NCI-H2107 (cell line): ENCODE results near the gene SOX8.

Source experiments
- DNase-seq: peaks from one replicate; lab custom pipeline; 2025; lab: John Stamatoyannopoulos, UW

The SOX8 gene

DNA sequence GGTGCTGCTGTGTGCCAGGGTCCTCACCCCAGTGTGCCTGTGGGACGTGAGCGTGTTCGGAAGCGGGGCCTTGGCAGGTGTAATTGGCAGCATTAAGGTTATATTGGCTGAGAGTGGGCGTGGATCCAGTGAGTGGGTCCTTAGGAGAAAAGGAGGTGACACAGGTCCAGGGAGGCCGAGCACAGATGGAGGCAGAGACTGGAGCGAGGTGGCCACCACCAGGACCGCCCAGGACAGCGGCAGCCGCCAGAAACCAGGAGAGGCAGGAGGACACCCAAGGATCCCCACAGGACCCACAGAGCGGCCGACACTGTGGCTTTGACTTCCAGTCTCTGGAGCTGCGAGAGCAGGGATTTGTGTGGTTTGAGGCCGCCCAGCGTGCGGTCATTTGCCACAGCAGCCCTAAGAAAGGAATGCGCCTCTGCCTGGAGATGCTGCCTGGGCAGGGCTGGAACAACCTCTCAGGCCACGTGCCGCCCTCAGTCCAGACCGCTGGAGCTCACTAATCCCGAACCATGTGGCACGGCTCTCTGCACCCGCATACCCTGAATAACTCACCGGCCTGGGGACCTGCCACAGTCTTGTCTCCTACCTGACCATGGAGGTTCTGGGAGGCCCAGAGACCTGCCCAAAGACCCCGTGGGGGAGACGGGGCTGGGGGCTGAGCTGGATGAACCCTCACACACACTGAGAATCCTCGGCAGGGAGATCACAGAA is 45.4 kb downstream of the SOX8 start:
- no peak for DNase-seq

DNA sequence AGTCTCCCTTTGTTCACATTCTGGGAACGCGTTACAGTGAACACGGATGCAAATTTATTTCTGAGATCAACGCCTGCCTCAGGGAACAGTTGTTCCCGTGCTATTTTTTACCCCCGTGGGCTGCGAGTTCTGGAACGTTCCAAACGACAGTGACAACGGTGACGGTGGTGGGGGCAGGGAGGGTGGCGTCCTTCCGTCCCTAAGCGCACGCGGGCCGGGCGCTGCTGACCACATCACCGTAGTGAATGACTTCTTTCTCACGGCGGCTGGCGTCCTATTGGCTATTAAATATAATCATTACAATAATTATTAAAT is 45.9 kb downstream of the SOX8 start:
- DNase-seq, result no peak

- no peak for DNase-seq
These were observed 46.5 kb downstream of the SOX8 start for GRCh38 chr16:1028056-1028455.

DNA sequence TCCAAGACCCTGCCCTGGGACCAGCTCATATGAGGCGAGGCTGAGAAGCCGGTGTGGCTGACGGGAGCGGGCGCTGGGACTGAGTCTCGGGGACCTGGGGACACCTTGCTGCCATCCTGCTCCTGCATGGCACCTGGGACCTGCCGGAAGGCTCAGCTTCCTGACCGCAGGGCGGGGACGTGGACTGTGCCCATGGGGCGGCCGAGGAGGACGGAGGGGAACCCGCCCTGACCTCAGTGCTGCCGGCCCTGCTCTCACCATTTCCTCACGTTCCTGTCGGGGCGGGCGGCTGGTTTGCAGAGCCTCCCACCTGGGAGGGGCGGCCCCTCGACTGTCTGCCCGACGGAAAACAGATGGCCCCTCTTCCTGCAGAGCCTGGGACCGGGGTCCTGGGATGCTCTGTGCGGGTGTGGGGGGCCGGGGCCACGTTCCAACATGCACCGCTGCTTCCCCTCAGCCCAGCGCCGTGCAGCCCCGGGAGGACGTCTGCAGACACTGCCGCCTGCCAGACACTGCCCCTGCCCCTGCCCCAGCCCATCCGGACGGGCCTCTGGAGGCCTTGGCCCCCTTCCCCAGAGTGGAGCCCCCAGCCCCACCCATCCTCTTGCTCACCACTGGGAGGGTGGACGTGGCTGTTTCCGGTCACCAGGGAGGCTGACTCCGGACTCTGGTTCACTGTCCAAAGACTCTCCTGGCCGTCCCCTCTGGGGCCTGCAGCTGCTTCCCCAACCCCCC is 47.1 kb downstream of the SOX8 start:
- DNase-seq, result no peak

DNA sequence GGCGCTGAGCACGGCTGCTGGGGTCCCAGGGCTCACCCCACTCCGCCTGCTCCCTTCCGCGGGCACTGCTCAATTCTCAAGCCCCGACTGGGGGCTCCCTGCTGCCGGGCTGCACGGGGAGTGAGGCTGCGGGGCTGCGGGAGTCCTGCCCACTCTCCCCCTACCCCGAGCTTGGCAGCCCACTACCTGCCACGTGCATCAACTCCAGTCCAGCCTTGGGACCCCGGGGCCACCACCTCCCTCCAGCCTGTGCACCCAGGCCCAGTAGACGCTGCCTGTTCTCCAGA is 47.6 kb downstream of the SOX8 start:
- no peak for DNase-seq

GRCh38 chr16:1030473-1030901 is 48.9 kb downstream of the SOX8 start:
- no peak for DNase-seq

- no peak for DNase-seq
These were observed 50.1 kb downstream of the SOX8 start for GRCh38 chr16:1031666-1032065.

DNA sequence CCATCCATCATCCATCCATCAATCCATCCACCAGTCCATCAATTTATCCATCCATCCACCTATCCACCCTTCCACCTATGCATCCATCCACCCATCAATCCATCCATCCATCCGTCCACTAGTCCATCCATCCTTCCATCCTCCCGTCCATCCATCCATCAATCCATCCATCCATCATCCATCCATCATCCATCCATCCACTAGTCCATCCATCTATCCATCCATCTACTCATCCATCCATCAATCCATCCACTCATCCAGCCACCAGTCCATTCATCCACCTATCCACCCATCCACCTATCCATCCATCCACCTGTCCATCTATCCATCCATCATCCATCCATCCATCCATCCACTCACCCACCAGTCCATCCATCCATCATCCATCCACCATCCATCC is 51.0 kb downstream of the SOX8 start:
- no peak for DNase-seq

DNA sequence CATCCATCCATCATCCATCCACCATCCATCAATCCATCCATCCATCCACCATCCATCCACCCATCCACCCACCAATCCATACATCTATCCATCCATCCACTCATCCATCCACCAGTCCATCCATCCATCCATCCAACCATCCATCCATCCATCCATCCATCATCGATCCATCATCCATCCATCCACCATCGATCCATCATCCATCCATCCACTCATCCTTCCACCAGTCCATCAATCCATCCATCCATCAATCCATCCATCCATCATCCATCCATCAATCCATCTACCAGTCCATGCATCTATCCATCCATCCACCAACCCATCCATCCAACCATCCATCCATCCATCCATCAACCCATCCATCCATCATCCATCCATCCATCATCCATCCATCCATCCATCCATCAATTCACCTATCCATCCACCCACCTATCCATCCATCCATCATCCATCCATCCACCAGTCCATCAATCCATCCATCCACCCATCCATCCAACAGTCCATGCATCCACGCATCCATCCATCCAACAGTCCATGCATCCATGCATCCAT is 51.6 kb downstream of the SOX8 start:
- no peak for DNase-seq

- no peak for DNase-seq
These were observed 52.9 kb downstream of the SOX8 start for GRCh38 chr16:1034230-1035065.

- no peak for DNase-seq
These were observed 53.5 kb downstream of the SOX8 start for GRCh38 chr16:1035066-1035415.

- DNase-seq, result no peak
These were observed 54.6 kb downstream of the SOX8 start for GRCh38 chr16:1036166-1036565.
